Liver (tissue), 9 donors: ENCODE results near the gene FOXS1. TPM values are rescaled to one million over a fixed set of nuclear protein-coding genes. Genes with fewer than 3 reads are reported as not detected.

ENCODE experiments used
- DNase-seq: peaks from one replicate; pipeline ENCODE4 v3.0.0-alpha.2; 2017; ENCODE audit warnings: low spot score
- H3K27ac ChIP-seq, 2 donors: one replicate each; pipeline ENCODE4 v1.7.0; 2013; ENCODE audit warnings: inconsistent platforms in 2 of 2, low read length in 2 of 2, control low read depth in 1 of 2, low read depth in 1 of 2, mild to moderate bottlenecking in 1 of 2
- H3K27me3 ChIP-seq, 4 donors: one replicate each; pipeline versions ENCODE4 v1.6.1 to v1.7.0; 2013; ENCODE audit warnings: low read length in 3 of 4, inconsistent platforms in 1 of 4, mild to moderate bottlenecking in 1 of 4, moderate library complexity in 1 of 4; ENCODE audit not compliant: control insufficient read depth in 4 of 4, insufficient read depth in 4 of 4
- H3K36me3 ChIP-seq, 4 donors: one replicate each; pipeline versions ENCODE4 v1.6.1 to v1.7.0; 2013; ENCODE audit warnings: low read length in 3 of 4, mild to moderate bottlenecking in 3 of 4, low read depth in 1 of 4, moderate library complexity in 1 of 4; ENCODE audit not compliant: control insufficient read depth in 4 of 4, insufficient read depth in 3 of 4
- H3K4me1 ChIP-seq, 4 donors: one replicate each; pipeline versions ENCODE4 v1.6.1 to v1.7.0; 2013; ENCODE audit warnings: low read length in 3 of 4, mild to moderate bottlenecking in 3 of 4, moderate library complexity in 1 of 4; ENCODE audit not compliant: control insufficient read depth in 4 of 4, insufficient read depth in 4 of 4
- H3K4me3 ChIP-seq, 3 donors: one replicate each; pipeline versions ENCODE4 v1.6.1 to v1.7.0; 2013; ENCODE audit warnings: low read length in 3 of 3, control low read depth in 1 of 3, low read depth in 1 of 3, mild to moderate bottlenecking in 1 of 3
- H3K9ac ChIP-seq, 2 donors: one replicate each; pipeline ENCODE4 v1.7.0; 2013; ENCODE audit warnings: low read length in 2 of 2, mild to moderate bottlenecking in 2 of 2, moderate library complexity in 2 of 2, control low read depth in 1 of 2, low read depth in 1 of 2
- H3K9me3 ChIP-seq, 4 donors: one replicate each; pipeline versions ENCODE4 v1.6.1 to v1.7.0; 2013; ENCODE audit warnings: low read length in 3 of 4; ENCODE audit not compliant: control insufficient read depth in 4 of 4
- ATF3 ChIP-seq: IDR thresholded peaks from 2 replicates; pipeline ENCODE4 v1.6.1; 2016; ENCODE audit warnings: antibody characterized with exemption
- CTCF ChIP-seq: fragments of 150-350 bp; IDR thresholded peaks from 2 replicates; pipeline ENCODE4 v1.5.1; 2017; ENCODE audit warnings: improper control_type of control experiment, low read depth, low read length; ENCODE audit not compliant: missing input control
- EGR1 ChIP-seq, 2 donors: IDR thresholded peaks; 2 replicates each; pipeline ENCODE4 v1.6.1; 2016 to 2018; ENCODE audit warnings: antibody characterized with exemption in 2 of 2, low read depth in 2 of 2
- FOXA1 ChIP-seq: IDR thresholded peaks from 2 replicates; pipeline ENCODE4 v1.6.1; 2016; ENCODE audit warnings: antibody characterized with exemption
- HNF4A ChIP-seq, 2 donors: conservative IDR thresholded peaks; 2 replicates each; pipeline ENCODE4 v1.6.1; 2016; ENCODE audit warnings: antibody characterized with exemption in 2 of 2, mild to moderate bottlenecking in 2 of 2
- HNF4G ChIP-seq: IDR thresholded peaks from 2 replicates; pipeline ENCODE4 v1.6.1; 2016; ENCODE audit warnings: antibody characterized with exemption
- RAD21 ChIP-seq, 2 donors: IDR thresholded peaks; 2 replicates each; pipeline ENCODE4 v1.6.1; 2016; ENCODE audit warnings: antibody characterized with exemption in 2 of 2, mild to moderate bottlenecking in 2 of 2
- RXRA ChIP-seq, 2 donors: IDR thresholded peaks; 2 replicates each; pipeline ENCODE4 v1.6.1; 2017 to 2018; ENCODE audit warnings: antibody characterized with exemption in 2 of 2, mild to moderate bottlenecking in 1 of 2
- YY1 ChIP-seq: IDR thresholded peaks from 2 replicates; pipeline ENCODE4 v1.6.1; 2016; ENCODE audit warnings: antibody characterized with exemption, mild to moderate bottlenecking
- ZBTB33 ChIP-seq: IDR thresholded peaks from 2 replicates; pipeline ENCODE4 v1.6.1; 2016; ENCODE audit warnings: antibody characterized with exemption
- WGBS: extraction: QIAGEN DNeasy Blood & Tissue Kit; methylation state at CpG from one replicate; pipeline ENCODE4 v1.1.7; 2013; 5-methylcytosine and 5-hydroxymethylcytosine counted together
- polyA plus RNA-seq, 2 donors: library from polyadenylated mRNA; stranded (reverse) in 1 of 2; unstranded in 1 of 2; fragments of 200-250 nt in 1 of 2; fragments of >200 nt in 1 of 2; fragmentation: Nextera tagmentation in 1 of 2; extraction: Ambion mirVana in 1 of 2; gene quantifications; one replicate each; pipeline versions ENCODE4 v1.2.1 to v1.2.3, GENCODE V29; 2013 to 2015
- total RNA-seq, 2 donors: library from RNA; depleted of rRNA; stranded (reverse); fragments of >200 nt; gene quantifications; one replicate each; pipeline ENCODE4 v1.2.3, GENCODE V29; 2014
- donor health status: healthy.
- donor health status: healthy.
- donor health status: healthy.
- donor health status: healthy.
- donor health status: healthy.

The FOXS1 gene
- total and polyA plus RNA-seq, 4 donors = 0.21 to 0.51 (median 0.28) TPM

GRCh38 chr20:31871618-31871954 is 26.2 kb upstream of the FOXS1 start:
- TF ChIP-seq CTCF (no peak), YY1 (no peak), ATF3 (no peak), ZBTB33 (no peak), RAD21 (IDR thresholded peaks at IDR 0.05) (no peak), EGR1 (IDR thresholded peaks at IDR 0.05; ENCODE audit: low read depth in 2 of 2) (no peak)
- WGBS = 93% methylated on average over 1 of the region's 1 CpG
- H3K9ac ChIP-seq = no peak overlapping the region

GRCh38 chr20:31870726-31871617 is 25.6 kb upstream of the FOXS1 start:
- H3K27me3 ChIP-seq = peaks cover 0 to 2% (median 0%) of the 10 kb centered on the region in 4 donors
- peak overlapping the region in 1 of 3 donors; percentile 73 for H3K4me3 ChIP-seq
- WGBS = 13% methylated on average over 24 of the region's 24 CpGs
- peaks cover 3 to 9% (median 6%) of the 10 kb centered on the region in 4 donors for H3K4me1 ChIP-seq
- peak; percentile 21 to 23 for TF ChIP-seq HNF4A (conservative IDR thresholded peaks at IDR 0.05)
- no peak for TF ChIP-seq YY1
- no peak for TF ChIP-seq FOXA1
- H3K36me3 ChIP-seq = no peaks in the 10 kb centered on the region
- H3K27ac ChIP-seq = no peak overlapping the region
- no peak overlapping the region for H3K9ac ChIP-seq
- H3K9me3 ChIP-seq = no peaks in the 10 kb centered on the region
- DNase-seq = no peak

More at GRCh38 chr20:31871618-31871954, 26.2 kb upstream of the FOXS1 start:
- Histone ChIP-seq H3K4me1 (peaks cover 3 to 9% (median 6%) of the 10 kb centered on the region in 4 donors), H3K36me3 (no peaks in the 10 kb centered on the region), H3K9me3 (no peaks in the 10 kb centered on the region), H3K27ac (no peak overlapping the region), H3K27me3 (peaks cover 0 to 2% (median 0%) of the 10 kb centered on the region in 4 donors), H3K4me3 (no peak overlapping the region)
- DNase-seq = no peak

- Histone ChIP-seq H3K36me3 (no peaks in the 10 kb centered on the region), H3K27me3 (peaks cover 0 to 2% (median 0%) of the 10 kb centered on the region in 4 donors), H3K4me3 (peak within 1 kb of the TSS in 2 of 3 donors; percentile 54 to 73), H3K27ac (no peak within 1 kb of the TSS), H3K9ac (no peak within 1 kb of the TSS), H3K4me1 (peaks cover 3 to 9% (median 6%) of the 10 kb centered on the region in 4 donors), H3K9me3 (no peaks in the 10 kb centered on the region)
- DNase-seq = no peak
- WGBS = 1% methylated on average over 80 of the region's 80 CpGs
- TF ChIP-seq YY1 (no peak), HNF4A (conservative IDR thresholded peaks at IDR 0.05) (no peak), RXRA (IDR thresholded peaks at IDR 0.05) (no peak), EGR1 (IDR thresholded peaks at IDR 0.05; ENCODE audit: low read depth in 2 of 2) (no peak), ATF3 (no peak), HNF4G (no peak)
Measured at GRCh38 chr20:31869942-31870725, 24.7 kb upstream of the FOXS1 start, which contains the start of the genes DUSP15 and TTLL9. Gene DUSP15, minus strand, starts transcription at chr20:31870527. Its CDS starts 190 bp downstream, at chr20:31870337. Gene TTLL9, plus strand, starts transcription at chr20:31870634. Its CDS starts 493 bp downstream, at chr20:31871127.
